Cardiac fibroblast (primary cell): ENCODE results near the gene ASCC1.

Experiments used
- DNase-seq, 2 donors: peaks; one replicate each; pipeline versions ENCODE4 v3.0.0 to v3.0.0-alpha.2; 2010; ENCODE audit warnings: low read depth in 2 of 2
- H3K4me3 ChIP-seq, 2 donors: replicated peaks in 1 of 2; 1 replicate in 1 of 2; 2 replicates in 1 of 2; pipeline ENCODE4 v1.5.1; 2011; ENCODE audit warnings: low read depth in 2 of 2, low read length in 2 of 2, mild to moderate bottlenecking in 2 of 2, moderate library complexity in 1 of 2
- CTCF ChIP-seq: IDR thresholded peaks from one replicate; pipeline ENCODE4 v1.5.1; 2011; ENCODE audit warnings: low read depth, mild to moderate bottlenecking, low read length, inconsistent platforms

The ASCC1 gene

GRCh38 chr10:72077275-72077990 is 138.6 kb downstream of the ASCC1 start:
- no peak overlapping the region for H3K4me3 ChIP-seq
- no peak for TF ChIP-seq CTCF
- DNase-seq = no peak

GRCh38 chr10:72076756-72077155 is 139.3 kb downstream of the ASCC1 start:
- no peak for TF ChIP-seq CTCF
- DNase-seq = no peak
- H3K4me3 ChIP-seq = no peak overlapping the region

GRCh38 chr10:72075376-72076115 is 140.5 kb downstream of the ASCC1 start:
- H3K4me3 ChIP-seq = no peak overlapping the region
- no peak for TF ChIP-seq CTCF
- DNase-seq = no peak

- H3K4me3 ChIP-seq = no peak overlapping the region
- DNase-seq = no peak
- TF ChIP-seq CTCF = no peak
These were observed 141.3 kb downstream of the ASCC1 start for GRCh38 chr10:72074574-72075375.

- DNase-seq = no peak
- H3K4me3 ChIP-seq = no peak overlapping the region
- TF ChIP-seq CTCF = no peak
These were observed 142.1 kb downstream of the ASCC1 start for GRCh38 chr10:72073708-72074573.

DNA sequence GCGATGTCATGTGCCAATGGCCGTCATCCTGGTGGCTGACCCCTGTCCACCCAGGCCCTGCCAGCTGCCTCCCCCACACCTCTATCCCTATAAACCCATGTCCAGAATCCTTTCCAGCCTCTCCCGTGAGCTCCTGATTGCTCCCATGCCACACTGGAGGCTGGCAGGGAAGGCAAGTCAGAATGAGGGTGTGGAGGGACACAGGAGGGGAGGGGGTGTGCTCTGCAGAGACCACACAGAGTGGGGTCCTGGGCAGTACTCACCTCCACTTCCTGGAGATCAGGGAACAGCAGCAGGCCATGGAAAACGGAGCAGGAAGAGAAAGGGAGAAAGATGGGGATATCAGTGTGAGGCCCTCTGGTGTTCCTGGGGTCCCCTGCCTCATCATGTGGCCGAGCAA is 143.4 kb downstream of the ASCC1 start:
- no peak for DNase-seq
- TF ChIP-seq CTCF = no peak

More for the DNA sequence above, 143.4 kb downstream of the ASCC1 start:
- no peak overlapping the region for H3K4me3 ChIP-seq
